Liver (tissue), 9 donors: ENCODE measurements around the gene IFT81. TPM values are rescaled to one million over a fixed set of nuclear protein-coding genes. Genes with fewer than 3 reads are reported as not detected.

Source experiments
- DNase-seq: peaks from one replicate; pipeline ENCODE4 v3.0.0-alpha.2; 2017; ENCODE audit warnings: low spot score
- H3K27ac ChIP-seq, 2 donors: one replicate each; pipeline ENCODE4 v1.7.0; 2013; ENCODE audit warnings: inconsistent platforms in 2 of 2, low read length in 2 of 2, control low read depth in 1 of 2, low read depth in 1 of 2, mild to moderate bottlenecking in 1 of 2
- H3K27me3 ChIP-seq, 4 donors: one replicate each; pipeline versions ENCODE4 v1.6.1 to v1.7.0; 2013; ENCODE audit warnings: low read length in 3 of 4, inconsistent platforms in 1 of 4, mild to moderate bottlenecking in 1 of 4, moderate library complexity in 1 of 4; ENCODE audit not compliant: control insufficient read depth in 4 of 4, insufficient read depth in 4 of 4
- H3K36me3 ChIP-seq, 4 donors: one replicate each; pipeline versions ENCODE4 v1.6.1 to v1.7.0; 2013; ENCODE audit warnings: low read length in 3 of 4, mild to moderate bottlenecking in 3 of 4, low read depth in 1 of 4, moderate library complexity in 1 of 4; ENCODE audit not compliant: control insufficient read depth in 4 of 4, insufficient read depth in 3 of 4
- H3K4me1 ChIP-seq, 4 donors: one replicate each; pipeline versions ENCODE4 v1.6.1 to v1.7.0; 2013; ENCODE audit warnings: low read length in 3 of 4, mild to moderate bottlenecking in 3 of 4, moderate library complexity in 1 of 4; ENCODE audit not compliant: control insufficient read depth in 4 of 4, insufficient read depth in 4 of 4
- H3K4me3 ChIP-seq, 3 donors: one replicate each; pipeline versions ENCODE4 v1.6.1 to v1.7.0; 2013; ENCODE audit warnings: low read length in 3 of 3, control low read depth in 1 of 3, low read depth in 1 of 3, mild to moderate bottlenecking in 1 of 3
- H3K9ac ChIP-seq, 2 donors: one replicate each; pipeline ENCODE4 v1.7.0; 2013; ENCODE audit warnings: low read length in 2 of 2, mild to moderate bottlenecking in 2 of 2, moderate library complexity in 2 of 2, control low read depth in 1 of 2, low read depth in 1 of 2
- H3K9me3 ChIP-seq, 4 donors: one replicate each; pipeline versions ENCODE4 v1.6.1 to v1.7.0; 2013; ENCODE audit warnings: low read length in 3 of 4; ENCODE audit not compliant: control insufficient read depth in 4 of 4
- EGR1 ChIP-seq, 2 donors: IDR thresholded peaks; 2 replicates each; pipeline ENCODE4 v1.6.1; 2016 to 2018; ENCODE audit warnings: antibody characterized with exemption in 2 of 2, low read depth in 2 of 2
- GABPA ChIP-seq, 2 donors: IDR thresholded peaks in 1 of 2; conservative IDR thresholded peaks in 1 of 2; 2 replicates each; pipeline ENCODE4 v1.6.1; 2016; ENCODE audit warnings: antibody characterized with exemption in 2 of 2, mild to moderate bottlenecking in 1 of 2, moderate library complexity in 1 of 2
- JUND ChIP-seq, 2 donors: IDR thresholded peaks; 2 replicates each; pipeline ENCODE4 v1.6.1; 2016; ENCODE audit warnings: antibody characterized with exemption in 2 of 2
- NR2F2 ChIP-seq: IDR thresholded peaks from 2 replicates; pipeline ENCODE4 v1.6.1; 2016; ENCODE audit warnings: antibody characterized with exemption
- RAD21 ChIP-seq, 2 donors: IDR thresholded peaks; 2 replicates each; pipeline ENCODE4 v1.6.1; 2016; ENCODE audit warnings: antibody characterized with exemption in 2 of 2, mild to moderate bottlenecking in 2 of 2
- REST ChIP-seq: IDR thresholded peaks from 2 replicates; pipeline ENCODE4 v1.6.1; 2016; ENCODE audit warnings: antibody characterized with exemption, mild to moderate bottlenecking
- SP1 ChIP-seq: IDR thresholded peaks from 2 replicates; pipeline ENCODE4 v1.6.1; 2018; ENCODE audit warnings: antibody characterized with exemption, mild to moderate bottlenecking
- YY1 ChIP-seq: IDR thresholded peaks from 2 replicates; pipeline ENCODE4 v1.6.1; 2016; ENCODE audit warnings: antibody characterized with exemption, mild to moderate bottlenecking
- WGBS: extraction: QIAGEN DNeasy Blood & Tissue Kit; methylation state at CpG from one replicate; pipeline ENCODE4 v1.1.7; 2013; 5-methylcytosine and 5-hydroxymethylcytosine counted together
- polyA plus RNA-seq, 2 donors: library from polyadenylated mRNA; stranded (reverse) in 1 of 2; unstranded in 1 of 2; fragments of 200-250 nt in 1 of 2; fragments of >200 nt in 1 of 2; fragmentation: Nextera tagmentation in 1 of 2; extraction: Ambion mirVana in 1 of 2; gene quantifications; one replicate each; pipeline versions ENCODE4 v1.2.1 to v1.2.3, GENCODE V29; 2013 to 2015
- total RNA-seq, 2 donors: library from RNA; depleted of rRNA; stranded (reverse); fragments of >200 nt; gene quantifications; one replicate each; pipeline ENCODE4 v1.2.3, GENCODE V29; 2014
- TF ChIP-seq, protein P1 (sequence below): fragments of 150-350 bp; IDR thresholded peaks from 2 replicates; pipeline ENCODE4 v1.5.1; 2017; ENCODE audit warnings: improper control_type of control experiment, low read depth, low read length; ENCODE audit not compliant: missing input control
- TF ChIP-seq, protein P2 (sequence below): IDR thresholded peaks from 2 replicates; pipeline ENCODE4 v1.6.1; 2016; ENCODE audit warnings: antibody characterized with exemption
- TF ChIP-seq, protein P3 (sequence below): IDR thresholded peaks from 2 replicates; pipeline ENCODE4 v1.6.1; 2016; ENCODE audit warnings: antibody characterized with exemption
- donor health status: healthy.
- donor health status: healthy.
- donor health status: healthy.
- donor health status: healthy.
- donor health status: healthy.

The IFT81 gene
- total and polyA plus RNA-seq, 4 donors = 1.9 to 4.9 (median 2.8) TPM

DNA sequence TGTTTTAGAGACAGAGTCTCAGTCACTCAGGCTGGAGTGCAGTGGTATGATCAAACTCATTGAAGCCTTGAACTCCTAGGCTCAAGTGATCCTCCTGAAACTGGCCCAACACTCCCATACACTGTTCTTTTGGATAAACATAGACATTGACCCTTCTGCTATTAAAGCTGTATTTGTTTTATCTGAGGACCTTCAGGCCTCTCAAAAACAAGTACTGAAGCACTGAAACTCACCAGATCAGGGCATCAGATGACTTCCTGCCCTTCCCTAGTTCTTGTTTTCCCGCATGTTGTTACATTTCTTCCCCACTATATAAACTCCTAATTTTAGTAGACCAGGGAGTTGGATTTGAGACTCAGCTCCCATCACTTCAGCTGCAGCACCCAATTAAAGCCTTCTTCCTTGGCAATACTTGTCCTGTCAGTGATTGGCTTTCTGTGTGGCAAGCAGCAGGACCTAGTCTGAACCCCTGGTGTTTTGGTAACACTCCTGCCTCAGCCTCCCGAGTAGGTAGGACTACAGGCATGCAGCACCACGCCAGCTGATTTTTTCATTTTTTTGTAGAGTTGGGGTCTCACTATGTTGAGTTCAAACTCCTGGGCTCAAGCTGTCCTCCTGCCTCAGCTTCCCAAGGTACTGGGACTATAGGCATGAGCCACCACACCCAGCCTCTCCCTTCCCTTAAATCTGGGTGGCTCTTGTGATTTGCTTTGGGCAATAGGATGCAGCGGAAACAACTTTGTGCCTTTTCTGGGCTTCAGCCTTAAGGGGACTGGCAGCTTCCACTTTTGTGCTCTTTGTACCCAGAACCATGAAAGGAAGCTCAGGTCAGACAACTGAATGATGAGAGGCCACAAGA lies 12.5 kb upstream of the IFT81 start (continued):
- TF ChIP-seq, protein P1, sequence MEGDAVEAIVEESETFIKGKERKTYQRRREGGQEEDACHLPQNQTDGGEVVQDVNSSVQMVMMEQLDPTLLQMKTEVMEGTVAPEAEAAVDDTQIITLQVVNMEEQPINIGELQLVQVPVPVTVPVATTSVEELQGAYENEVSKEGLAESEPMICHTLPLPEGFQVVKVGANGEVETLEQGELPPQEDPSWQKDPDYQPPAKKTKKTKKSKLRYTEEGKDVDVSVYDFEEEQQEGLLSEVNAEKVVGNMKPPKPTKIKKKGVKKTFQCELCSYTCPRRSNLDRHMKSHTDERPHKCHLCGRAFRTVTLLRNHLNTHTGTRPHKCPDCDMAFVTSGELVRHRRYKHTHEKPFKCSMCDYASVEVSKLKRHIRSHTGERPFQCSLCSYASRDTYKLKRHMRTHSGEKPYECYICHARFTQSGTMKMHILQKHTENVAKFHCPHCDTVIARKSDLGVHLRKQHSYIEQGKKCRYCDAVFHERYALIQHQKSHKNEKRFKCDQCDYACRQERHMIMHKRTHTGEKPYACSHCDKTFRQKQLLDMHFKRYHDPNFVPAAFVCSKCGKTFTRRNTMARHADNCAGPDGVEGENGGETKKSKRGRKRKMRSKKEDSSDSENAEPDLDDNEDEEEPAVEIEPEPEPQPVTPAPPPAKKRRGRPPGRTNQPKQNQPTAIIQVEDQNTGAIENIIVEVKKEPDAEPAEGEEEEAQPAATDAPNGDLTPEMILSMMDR = no peak
- TF ChIP-seq REST = peak; percentile 84
- TF ChIP-seq NR2F2 = peak; percentile 32

DNA sequence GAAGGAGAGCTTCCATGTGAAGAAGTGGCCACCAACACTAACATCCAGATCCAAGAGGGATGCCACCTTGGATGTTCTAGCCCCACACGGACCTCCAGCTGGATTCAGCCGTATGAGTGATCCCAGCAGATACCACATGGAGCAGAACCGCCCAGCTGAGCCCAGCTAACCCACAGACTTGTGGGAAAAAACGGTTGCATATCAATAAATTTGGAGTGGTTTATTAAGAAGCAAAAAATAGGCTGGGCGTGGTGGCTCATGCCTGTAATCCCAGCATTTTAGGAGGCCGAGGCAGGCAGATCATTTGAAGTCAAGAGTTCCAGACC lies 11.9 kb upstream of the IFT81 start:
- Histone ChIP-seq H3K27ac (peak overlapping the region; percentile 73 to 89), H3K4me3 (no peak overlapping the region), H3K4me1 (peaks cover 14 to 42% (median 29%) of the 10 kb centered on the region in 4 donors), H3K27me3 (no peaks in the 10 kb centered on the region), H3K36me3 (no peaks in the 10 kb centered on the region), H3K9me3 (no peaks in the 10 kb centered on the region), H3K9ac (no peak overlapping the region)
- no peak for TF ChIP-seq RAD21 (IDR thresholded peaks at IDR 0.05)
- no peak for TF ChIP-seq REST
- no peak for TF ChIP-seq SP1
- TF ChIP-seq YY1 = no peak
- TF ChIP-seq JUND (IDR thresholded peaks at IDR 0.05) = no peak
- TF ChIP-seq EGR1 (IDR thresholded peaks at IDR 0.05; ENCODE audit: low read depth in 2 of 2) = no peak
- no peak for TF ChIP-seq GABPA (IDR thresholded peaks at IDR 0.05 in 1 of 2, conservative IDR thresholded peaks at IDR 0.05 in 1 of 2)
- TF ChIP-seq, protein P1 = no peak
- TF ChIP-seq NR2F2 = no peak
- TF ChIP-seq, protein P2, sequence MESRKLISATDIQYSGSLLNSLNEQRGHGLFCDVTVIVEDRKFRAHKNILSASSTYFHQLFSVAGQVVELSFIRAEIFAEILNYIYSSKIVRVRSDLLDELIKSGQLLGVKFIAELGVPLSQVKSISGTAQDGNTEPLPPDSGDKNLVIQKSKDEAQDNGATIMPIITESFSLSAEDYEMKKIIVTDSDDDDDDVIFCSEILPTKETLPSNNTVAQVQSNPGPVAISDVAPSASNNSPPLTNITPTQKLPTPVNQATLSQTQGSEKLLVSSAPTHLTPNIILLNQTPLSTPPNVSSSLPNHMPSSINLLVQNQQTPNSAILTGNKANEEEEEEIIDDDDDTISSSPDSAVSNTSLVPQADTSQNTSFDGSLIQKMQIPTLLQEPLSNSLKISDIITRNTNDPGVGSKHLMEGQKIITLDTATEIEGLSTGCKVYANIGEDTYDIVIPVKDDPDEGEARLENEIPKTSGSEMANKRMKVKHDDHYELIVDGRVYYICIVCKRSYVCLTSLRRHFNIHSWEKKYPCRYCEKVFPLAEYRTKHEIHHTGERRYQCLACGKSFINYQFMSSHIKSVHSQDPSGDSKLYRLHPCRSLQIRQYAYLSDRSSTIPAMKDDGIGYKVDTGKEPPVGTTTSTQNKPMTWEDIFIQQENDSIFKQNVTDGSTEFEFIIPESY = no peak
- TF ChIP-seq, protein P3, sequence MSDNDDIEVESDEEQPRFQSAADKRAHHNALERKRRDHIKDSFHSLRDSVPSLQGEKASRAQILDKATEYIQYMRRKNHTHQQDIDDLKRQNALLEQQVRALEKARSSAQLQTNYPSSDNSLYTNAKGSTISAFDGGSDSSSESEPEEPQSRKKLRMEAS = no peak
- no peak for DNase-seq
- WGBS = 95% methylated on average over 6 of the region's 6 CpGs
